ENCODE results near the gene CADM4. TPM values are rescaled to one million over a fixed set of nuclear protein-coding genes. Genes with fewer than 3 reads are reported as not detected.

The CADM4 gene
- total RNA-seq, 1 donor from 2014 or later, result 7.7 TPM

GRCh38 chr19:43641333-43641732 lies 1.7 kb upstream of the CADM4 start:
- Mint-ChIP-seq H3K27ac (peak overlapping the region; percentile 16), H3K4me3 (peak overlapping the region; percentile 80), H3K9me3 (peaks cover 2% of the 10 kb centered on the region), H3K27me3 (ENCODE audit: insufficient read depth, low read depth) (peaks cover 15% of the 10 kb centered on the region), H3K36me3 (peaks cover 3% of the 10 kb centered on the region), H3K4me1 (peaks cover 31% of the 10 kb centered on the region)
- DNase-seq (ENCODE audit: low spot score), result no peak
- Histone ChIP-seq H3K79me2 (ENCODE audit: low read depth) (peaks cover 12% of the 10 kb centered on the region), H3K27me3 (peaks cover 45% of the 10 kb centered on the region), H3K36me3 (no peaks in the 10 kb centered on the region), H3K9ac (no peak overlapping the region), H4K20me1 (ENCODE audit: low read depth) (peaks cover 20% of the 10 kb centered on the region), H3K4me3 (no peak overlapping the region), H3K9me3 (ENCODE audit: low read depth) (no peaks in the 10 kb centered on the region), H3K4me2 (no peak overlapping the region), H3K4me1 (peaks cover 9% of the 10 kb centered on the region), H3K27ac (no peak overlapping the region), H3F3A (ENCODE audit: low read depth) (peaks cover 4% of the 10 kb centered on the region), H2AFZ (replicated peaks) (no peak overlapping the region)
- TF ChIP-seq, protein P1, sequence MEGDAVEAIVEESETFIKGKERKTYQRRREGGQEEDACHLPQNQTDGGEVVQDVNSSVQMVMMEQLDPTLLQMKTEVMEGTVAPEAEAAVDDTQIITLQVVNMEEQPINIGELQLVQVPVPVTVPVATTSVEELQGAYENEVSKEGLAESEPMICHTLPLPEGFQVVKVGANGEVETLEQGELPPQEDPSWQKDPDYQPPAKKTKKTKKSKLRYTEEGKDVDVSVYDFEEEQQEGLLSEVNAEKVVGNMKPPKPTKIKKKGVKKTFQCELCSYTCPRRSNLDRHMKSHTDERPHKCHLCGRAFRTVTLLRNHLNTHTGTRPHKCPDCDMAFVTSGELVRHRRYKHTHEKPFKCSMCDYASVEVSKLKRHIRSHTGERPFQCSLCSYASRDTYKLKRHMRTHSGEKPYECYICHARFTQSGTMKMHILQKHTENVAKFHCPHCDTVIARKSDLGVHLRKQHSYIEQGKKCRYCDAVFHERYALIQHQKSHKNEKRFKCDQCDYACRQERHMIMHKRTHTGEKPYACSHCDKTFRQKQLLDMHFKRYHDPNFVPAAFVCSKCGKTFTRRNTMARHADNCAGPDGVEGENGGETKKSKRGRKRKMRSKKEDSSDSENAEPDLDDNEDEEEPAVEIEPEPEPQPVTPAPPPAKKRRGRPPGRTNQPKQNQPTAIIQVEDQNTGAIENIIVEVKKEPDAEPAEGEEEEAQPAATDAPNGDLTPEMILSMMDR (IDR thresholded peaks at IDR 0.05), result no peak
- TF ChIP-seq EZH2 (IDR thresholded peaks at IDR 0.05) (no peak), EZH2phosphoT487 (IDR thresholded peaks at IDR 0.05) (no peak)

GRCh38 chr19:43640424-43640757 lies 741 bp upstream of the CADM4 start:
- Mint-ChIP-seq H3K4me1 (peaks cover 37% of the 10 kb centered on the region), H3K36me3 (peaks cover 2% of the 10 kb centered on the region), H3K4me3 (peak overlapping the region; percentile 89), H3K9me3 (peaks cover 2% of the 10 kb centered on the region), H3K27me3 (ENCODE audit: insufficient read depth, low read depth) (peaks cover 15% of the 10 kb centered on the region), H3K27ac (peak overlapping the region; percentile 57)
- no peak overlapping the region for H3K27ac ChIP-seq
- H3K4me2 ChIP-seq, result peak overlapping the region; percentile 93
- H3K9me3 ChIP-seq (ENCODE audit: low read depth), result no peaks in the 10 kb centered on the region
- H3K36me3 ChIP-seq, result no peaks in the 10 kb centered on the region
- no peak overlapping the region for H3K9ac ChIP-seq
- peaks cover 45% of the 10 kb centered on the region for H3K27me3 ChIP-seq
- TF ChIP-seq EZH2phosphoT487 (IDR thresholded peaks at IDR 0.05) (no peak), EZH2 (IDR thresholded peaks at IDR 0.05) (no peak)
- TF ChIP-seq, protein P1 (IDR thresholded peaks at IDR 0.05), result no peak
- peak overlapping the region; percentile 53 for H3K4me3 ChIP-seq
- peaks cover 26% of the 10 kb centered on the region for H4K20me1 ChIP-seq (ENCODE audit: low read depth)
- no peak overlapping the region for H2AFZ ChIP-seq (replicated peaks)
- no peak for DNase-seq (ENCODE audit: low spot score)
- H3F3A ChIP-seq (ENCODE audit: low read depth), result peaks cover 14% of the 10 kb centered on the region
- peaks cover 14% of the 10 kb centered on the region for H3K4me1 ChIP-seq
- H3K79me2 ChIP-seq (ENCODE audit: low read depth), result peaks cover 12% of the 10 kb centered on the region

- H3K9ac ChIP-seq, result peak overlapping the region; percentile 58
- Mint-ChIP-seq H3K27me3 (ENCODE audit: insufficient read depth, low read depth) (peaks cover 15% of the 10 kb centered on the region), H3K36me3 (peaks cover 2% of the 10 kb centered on the region)
Measured at GRCh38 chr19:43638995-43639518, 593 bp downstream of the CADM4 start.

More at GRCh38 chr19:43638995-43639518, 593 bp downstream of the CADM4 start:
- peak overlapping the region; percentile 51 for H3K27ac Mint-ChIP-seq
- H4K20me1 ChIP-seq (ENCODE audit: low read depth), result peaks cover 38% of the 10 kb centered on the region
- H3K27ac ChIP-seq, result no peak overlapping the region
- H3K9me3 ChIP-seq (ENCODE audit: low read depth), result no peaks in the 10 kb centered on the region
- H3K4me3 Mint-ChIP-seq, result peak overlapping the region; percentile 94
- peak overlapping the region; percentile 99 for H3K4me2 ChIP-seq
- no peaks in the 10 kb centered on the region for H3K36me3 ChIP-seq
- H3K4me1 ChIP-seq, result peaks cover 24% of the 10 kb centered on the region
- DNase-seq (ENCODE audit: low spot score), result no peak
- peaks cover 21% of the 10 kb centered on the region for H3F3A ChIP-seq (ENCODE audit: low read depth)
- H3K4me3 ChIP-seq, result peak overlapping the region; percentile 92
- no peaks in the 10 kb centered on the region for H3K9me3 Mint-ChIP-seq
- no peak overlapping the region for H2AFZ ChIP-seq (replicated peaks)
- TF ChIP-seq, protein P1 (IDR thresholded peaks at IDR 0.05), result no peak
- TF ChIP-seq EZH2phosphoT487 (IDR thresholded peaks at IDR 0.05) (no peak), EZH2 (IDR thresholded peaks at IDR 0.05) (no peak)
- peaks cover 47% of the 10 kb centered on the region for H3K4me1 Mint-ChIP-seq
- H3K79me2 ChIP-seq (ENCODE audit: low read depth), result peaks cover 19% of the 10 kb centered on the region
- peaks cover 45% of the 10 kb centered on the region for H3K27me3 ChIP-seq

All from neural progenitor cell (in vitro differentiated cells).